Measurements from ENCODE around the gene TLR8. TPM values are rescaled to one million over a fixed set of nuclear protein-coding genes. Genes with fewer than 3 reads are reported as not detected.

The TLR8 gene
- total and polyA plus RNA-seq, 2 of the 4 experiments (the other 2 are of a cell fraction) = not detected

- H3K23ac ChIP-seq (ENCODE audit: low read depth, low read length) = no peak overlapping the region; the same call in 1 of the 2 replicates
- H3K9ac ChIP-seq (ENCODE audit: low read depth, low read length) = peak overlapping the region; percentile 71
- TF ChIP-seq RAD21 (IDR thresholded peaks at IDR 0.05; ENCODE audit: low read length) = peak; percentile 66
- TF ChIP-seq NFE2L2 (IDR thresholded peaks at IDR 0.05; ENCODE audit: low read depth, low read length) = no peak
- TF ChIP-seq MAFK (IDR thresholded peaks at IDR 0.05; ENCODE audit: low read depth, low read length) = no peak
- no peak for TF ChIP-seq CEBPB (IDR thresholded peaks at IDR 0.05; ENCODE audit: low read depth, low read length)
- no peak for TF ChIP-seq MAZ (IDR thresholded peaks at IDR 0.05; ENCODE audit: borderline replicate concordance, low read depth, low read length)
- TF ChIP-seq, protein P1, sequence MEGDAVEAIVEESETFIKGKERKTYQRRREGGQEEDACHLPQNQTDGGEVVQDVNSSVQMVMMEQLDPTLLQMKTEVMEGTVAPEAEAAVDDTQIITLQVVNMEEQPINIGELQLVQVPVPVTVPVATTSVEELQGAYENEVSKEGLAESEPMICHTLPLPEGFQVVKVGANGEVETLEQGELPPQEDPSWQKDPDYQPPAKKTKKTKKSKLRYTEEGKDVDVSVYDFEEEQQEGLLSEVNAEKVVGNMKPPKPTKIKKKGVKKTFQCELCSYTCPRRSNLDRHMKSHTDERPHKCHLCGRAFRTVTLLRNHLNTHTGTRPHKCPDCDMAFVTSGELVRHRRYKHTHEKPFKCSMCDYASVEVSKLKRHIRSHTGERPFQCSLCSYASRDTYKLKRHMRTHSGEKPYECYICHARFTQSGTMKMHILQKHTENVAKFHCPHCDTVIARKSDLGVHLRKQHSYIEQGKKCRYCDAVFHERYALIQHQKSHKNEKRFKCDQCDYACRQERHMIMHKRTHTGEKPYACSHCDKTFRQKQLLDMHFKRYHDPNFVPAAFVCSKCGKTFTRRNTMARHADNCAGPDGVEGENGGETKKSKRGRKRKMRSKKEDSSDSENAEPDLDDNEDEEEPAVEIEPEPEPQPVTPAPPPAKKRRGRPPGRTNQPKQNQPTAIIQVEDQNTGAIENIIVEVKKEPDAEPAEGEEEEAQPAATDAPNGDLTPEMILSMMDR (conservative IDR thresholded peaks at IDR 0.05; ENCODE audit: low read depth, low read length) = peak; percentile 59
- TF ChIP-seq RFX5 (IDR thresholded peaks at IDR 0.05; ENCODE audit: low read depth, low read length) = no peak
- TF ChIP-seq CHD1 (IDR thresholded peaks at IDR 0.05; ENCODE audit: low read depth, low read length) = no peak
- TF ChIP-seq, protein P2, sequence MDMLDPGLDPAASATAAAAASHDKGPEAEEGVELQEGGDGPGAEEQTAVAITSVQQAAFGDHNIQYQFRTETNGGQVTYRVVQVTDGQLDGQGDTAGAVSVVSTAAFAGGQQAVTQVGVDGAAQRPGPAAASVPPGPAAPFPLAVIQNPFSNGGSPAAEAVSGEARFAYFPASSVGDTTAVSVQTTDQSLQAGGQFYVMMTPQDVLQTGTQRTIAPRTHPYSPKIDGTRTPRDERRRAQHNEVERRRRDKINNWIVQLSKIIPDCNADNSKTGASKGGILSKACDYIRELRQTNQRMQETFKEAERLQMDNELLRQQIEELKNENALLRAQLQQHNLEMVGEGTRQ (IDR thresholded peaks at IDR 0.05; ENCODE audit: low read depth, low read length) = no peak
- no peak for TF ChIP-seq FOS (IDR thresholded peaks at IDR 0.05; ENCODE audit: low read depth, low read length)
- TF ChIP-seq SMC3 (IDR thresholded peaks at IDR 0.05; ENCODE audit: low read depth, low read length) = peak; percentile 45; the same call in 1 of the 2 replicates
- TF ChIP-seq MXI1 (IDR thresholded peaks at IDR 0.05; ENCODE audit: borderline replicate concordance, low read depth, low read length) = no peak
- H3K36me3 ChIP-seq (ENCODE audit: control insufficient read depth, insufficient read depth, low read length) = peaks cover 2% of the 10 kb centered on the region; the same call in 1 of the 2 replicates
- H2BK120ac ChIP-seq (ENCODE audit: low read depth, low read length) = peak overlapping the region; percentile 77
- peak overlapping the region; percentile 74 for H4K5ac ChIP-seq (ENCODE audit: low read depth, low read length)
- peak overlapping the region; percentile 79 for H2AFZ ChIP-seq (replicated peaks; ENCODE audit: low read length, poor library complexity)
- no CpG with 5 or more reads among the region's 11 CpGs for WGBS, 2 experiments (ENCODE audit: extremely low coverage in 2 of 2, insufficient read length in 1 of 2)
- peak overlapping the region; percentile 83 for H3K27ac ChIP-seq (ENCODE audit: insufficient read depth, low read length)
- no peak overlapping the region for H2AK9ac ChIP-seq (replicated peaks; ENCODE audit: low read depth, low read length, poor library complexity)
- in situ Hi-C loops (cut with MboI; ENCODE audit: low sequenced_read_pairs) (loop anchor here (25.0 kb wide), 2 partner anchors 767 to 1067 kb away; partner anchors contain the start of genes GEMIN8, OFD1 and TRAPPC2), intact Hi-C loops (cut with micrococcal nuclease) (loop anchor here (2.0 to 10.0 kb wide), 3 partner anchors 104 to 682 kb away; partner anchors contain the start of gene TCEANC), dilution Hi-C loops (cut with HindIII; ENCODE audit: low sequenced_read_pairs, unreplicated experiment) (no loop called here)
- H4K20me1 ChIP-seq (ENCODE audit: insufficient read depth, low read length) = peaks cover 7% of the 10 kb centered on the region; the same call in 1 of the 2 replicates
- peak; percentile 75 for DNase-seq
- ChIA-PET POLR2A (ENCODE audit: unreplicated experiment) (no interaction called here), CTCF (interaction anchor here (0.5 kb wide), 1 partner anchor 48 kb away, joined by 3 read pairs; no protein-coding TSS in a partner anchor)
- H4K8ac ChIP-seq (ENCODE audit: low read depth in 2 of 2, low read length in 2 of 2) = peak overlapping the region; percentile 68 to 87
- H3K9me3 ChIP-seq (ENCODE audit: control insufficient read depth, insufficient read depth, low read length) = no peaks in the 10 kb centered on the region
- H2AK5ac ChIP-seq (ENCODE audit: low read depth, low read length) = no peak overlapping the region
- H3K56ac ChIP-seq (ENCODE audit: extremely low read depth, insufficient read depth, low read length) = no peak overlapping the region; the same call in 1 of the 2 replicates
- H3K79me1 ChIP-seq (ENCODE audit: low read depth in 1 of 2, low read length in 2 of 2) = peaks cover 0 to 17% of the 10 kb centered on the region in 2 experiments; a peak in 2 of 4 replicates
- peak overlapping the region; percentile 74 for H4K91ac ChIP-seq (ENCODE audit: insufficient read depth, low read depth, low read length)
- BruUV-seq (replicated peaks) = no TSS peak
- H3K4me1 ChIP-seq (ENCODE audit: control insufficient read depth, insufficient read depth, low read length) = peaks cover 2% of the 10 kb centered on the region
- H2BK20ac ChIP-seq (ENCODE audit: low read depth, low read length) = peak overlapping the region; percentile 85
- H3K18ac ChIP-seq (ENCODE audit: low read depth, low read length) = peak overlapping the region; percentile 70
- H3K4me2 ChIP-seq (ENCODE audit: low read depth, low read length) = peak overlapping the region; percentile 68
- ATAC-seq (ENCODE audit: low read depth) = peak; percentile 56
- H3K4me3 ChIP-seq (ENCODE audit: insufficient read depth, low read depth, low read length) = no peak overlapping the region
- peak overlapping the region; percentile 70 for H3K4ac ChIP-seq (ENCODE audit: low read depth, low read length)
- peak overlapping the region; percentile 49 for H2BK5ac ChIP-seq (ENCODE audit: low read depth, low read length, poor library complexity, severe bottlenecking)
- no peaks in the 10 kb centered on the region for H3K27me3 ChIP-seq (ENCODE audit: control insufficient read depth, insufficient read depth, low read length)
- H2BK15ac ChIP-seq (ENCODE audit: low read depth, low read length) = peak overlapping the region; percentile 59; the same call in 1 of the 3 replicates
- H3K14ac ChIP-seq (replicated peaks; ENCODE audit: low read depth, low read length) = peak overlapping the region; percentile 86
- H3K9me1 ChIP-seq (ENCODE audit: insufficient read depth, low read length) = no peaks in the 10 kb centered on the region
Observed at GRCh38 chrX:12970691-12971202, 64.3 kb downstream of the TLR8 start.

Measured in IMR-90 (cell line).